Measurements from ENCODE around the gene EPB41L4A.

The EPB41L4A gene

DNA sequence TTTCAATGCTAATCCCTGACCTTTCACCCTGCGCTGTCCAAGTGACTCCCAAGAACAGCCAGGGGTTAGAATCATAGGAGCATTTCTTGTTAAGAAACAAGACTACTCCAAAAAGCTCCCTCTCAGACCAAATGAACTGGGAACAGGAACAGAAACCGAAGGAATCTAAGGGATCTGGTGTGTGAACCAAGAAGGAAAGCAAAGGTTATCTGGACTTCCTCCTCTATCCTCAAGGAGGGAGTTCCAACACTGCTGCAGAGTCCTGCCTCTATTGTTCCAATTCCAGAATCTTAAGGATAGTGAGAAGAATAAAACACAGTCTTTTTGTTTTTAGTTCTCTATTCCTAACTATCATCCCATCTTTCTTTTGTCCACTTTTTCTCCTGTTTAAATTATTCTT is 87.2 kb downstream of the EPB41L4A start:
- no peak for DNase-seq (ENCODE audit: low read depth in 1 of 2, low spot score in 1 of 2)
- TF ChIP-seq CTCF (IDR thresholded peaks at IDR 0.05; ENCODE audit: insufficient read depth, low read length) (no peak), REST (IDR thresholded peaks at IDR 0.05; ENCODE audit: insufficient replicate concordance, low read depth) (no peak), GABPA (IDR thresholded peaks at IDR 0.05; ENCODE audit: low read depth) (no peak), POLR2AphosphoS5 (IDR thresholded peaks at IDR 0.05; ENCODE audit: low read depth) (no peak), SPI1 (IDR thresholded peaks at IDR 0.05; ENCODE audit: borderline replicate concordance, low read depth) (no peak)
- Histone ChIP-seq H3K4me3 (replicated peaks; ENCODE audit: insufficient read depth, low read length) (no peak overlapping the region), H3K27me3 (ENCODE audit: insufficient read depth, poor library complexity, severe bottlenecking) (no peaks in the 10 kb centered on the region), H3K27ac (replicated peaks) (no peak overlapping the region)

DNA sequence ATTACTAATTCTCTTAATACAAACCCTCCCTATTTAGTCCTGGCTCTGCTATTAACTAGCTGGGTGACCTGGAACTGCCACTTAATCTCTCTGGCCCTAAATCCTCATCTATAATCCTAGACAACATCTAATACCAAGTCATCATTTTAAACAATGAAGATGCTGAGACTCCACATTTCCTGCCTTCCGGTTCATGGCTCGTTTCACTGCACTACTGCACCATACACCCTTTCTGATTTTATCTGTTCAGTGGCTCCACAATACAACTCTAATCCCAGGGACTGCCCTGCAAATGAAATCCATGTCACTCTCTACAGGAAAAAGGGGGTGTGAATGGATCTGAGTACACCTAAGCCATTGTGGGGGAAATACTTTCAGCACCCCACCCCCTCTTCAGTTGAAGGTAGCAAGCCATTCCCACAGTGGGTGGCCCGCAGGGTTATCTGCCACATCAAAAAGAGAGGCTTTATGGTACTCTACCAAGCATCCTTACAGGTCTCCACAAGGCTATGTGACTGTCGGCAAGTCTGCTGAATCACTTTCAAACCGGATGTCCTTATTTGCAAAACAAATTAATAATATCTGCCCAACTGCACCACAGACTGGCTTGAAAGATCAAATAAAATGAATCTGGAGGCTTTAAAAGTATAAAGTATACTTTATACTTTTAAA is 89.5 kb downstream of the EPB41L4A start:
- Histone ChIP-seq H3K27me3 (ENCODE audit: insufficient read depth, poor library complexity, severe bottlenecking) (no peaks in the 10 kb centered on the region), H3K4me3 (replicated peaks; ENCODE audit: insufficient read depth, low read length) (no peak overlapping the region), H3K27ac (replicated peaks) (no peak overlapping the region)
- no peak for DNase-seq (ENCODE audit: low read depth in 1 of 2, low spot score in 1 of 2)
- TF ChIP-seq POLR2AphosphoS5 (IDR thresholded peaks at IDR 0.05; ENCODE audit: low read depth) (no peak), CTCF (IDR thresholded peaks at IDR 0.05; ENCODE audit: insufficient read depth, low read length) (no peak), SPI1 (IDR thresholded peaks at IDR 0.05; ENCODE audit: borderline replicate concordance, low read depth) (no peak), REST (IDR thresholded peaks at IDR 0.05; ENCODE audit: insufficient replicate concordance, low read depth) (no peak), GABPA (IDR thresholded peaks at IDR 0.05; ENCODE audit: low read depth) (no peak)

GRCh38 chr5:112323166-112323565 is 95.9 kb downstream of the EPB41L4A start:
- no peak for DNase-seq (ENCODE audit: low read depth in 1 of 2, low spot score in 1 of 2)
- Histone ChIP-seq H3K27me3 (ENCODE audit: insufficient read depth, poor library complexity, severe bottlenecking) (no peaks in the 10 kb centered on the region), H3K27ac (replicated peaks) (no peak overlapping the region), H3K4me3 (replicated peaks; ENCODE audit: insufficient read depth, low read length) (no peak overlapping the region)
- TF ChIP-seq POLR2AphosphoS5 (IDR thresholded peaks at IDR 0.05; ENCODE audit: low read depth), result no peak
- TF ChIP-seq SPI1 (IDR thresholded peaks at IDR 0.05; ENCODE audit: borderline replicate concordance, low read depth), result no peak
- TF ChIP-seq CTCF (IDR thresholded peaks at IDR 0.05; ENCODE audit: insufficient read depth, low read length), result no peak
- TF ChIP-seq GABPA (IDR thresholded peaks at IDR 0.05; ENCODE audit: low read depth), result no peak
- no peak for TF ChIP-seq REST (IDR thresholded peaks at IDR 0.05; ENCODE audit: insufficient replicate concordance, low read depth)

All from HL-60 (cell line).